GM19025 (cell line): ENCODE data around the gene ADARB1.

Source experiments
- ATAC-seq: cut with Tn5 transposase; IDR thresholded peaks from one replicate; pipeline ENCODE4 v1.9.1; 2021; ENCODE audit warnings: mild to moderate bottlenecking, low read depth, moderate library complexity; ENCODE audit not compliant: unreplicated experiment

The ADARB1 gene

DNA sequence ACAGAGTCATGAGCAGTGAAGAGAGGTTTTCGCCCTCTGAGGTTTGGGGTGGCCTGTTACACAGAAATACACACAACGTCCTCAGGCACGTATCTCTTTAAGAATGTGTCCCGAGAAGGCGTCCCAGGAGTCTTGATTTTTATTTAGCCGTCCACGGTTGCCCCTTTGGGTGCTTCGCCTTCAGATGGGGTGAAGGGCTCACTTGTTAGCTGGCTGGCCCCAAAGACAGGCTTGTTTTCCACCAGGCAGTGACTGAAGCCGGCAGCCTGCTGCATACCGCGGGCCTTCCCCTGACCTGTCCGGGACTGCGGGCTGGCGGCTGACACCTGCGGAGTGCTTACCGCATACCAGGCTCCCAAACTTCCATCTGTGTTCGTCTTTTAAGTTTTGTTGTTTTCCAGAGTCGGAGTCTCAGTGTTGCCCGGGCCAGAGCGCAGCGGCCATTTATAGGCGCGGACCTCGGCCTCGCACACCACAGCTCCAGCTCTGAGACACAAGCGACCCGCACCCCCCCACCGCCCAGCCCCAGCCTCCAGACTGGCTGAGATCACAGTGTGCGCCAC lies 1.6 kb upstream of the ADARB1 start:
- ATAC-seq: no peak

- no peak for ATAC-seq
Measured at GRCh38 chr21:45073301-45074047, 906 bp upstream of the ADARB1 start.

DNA sequence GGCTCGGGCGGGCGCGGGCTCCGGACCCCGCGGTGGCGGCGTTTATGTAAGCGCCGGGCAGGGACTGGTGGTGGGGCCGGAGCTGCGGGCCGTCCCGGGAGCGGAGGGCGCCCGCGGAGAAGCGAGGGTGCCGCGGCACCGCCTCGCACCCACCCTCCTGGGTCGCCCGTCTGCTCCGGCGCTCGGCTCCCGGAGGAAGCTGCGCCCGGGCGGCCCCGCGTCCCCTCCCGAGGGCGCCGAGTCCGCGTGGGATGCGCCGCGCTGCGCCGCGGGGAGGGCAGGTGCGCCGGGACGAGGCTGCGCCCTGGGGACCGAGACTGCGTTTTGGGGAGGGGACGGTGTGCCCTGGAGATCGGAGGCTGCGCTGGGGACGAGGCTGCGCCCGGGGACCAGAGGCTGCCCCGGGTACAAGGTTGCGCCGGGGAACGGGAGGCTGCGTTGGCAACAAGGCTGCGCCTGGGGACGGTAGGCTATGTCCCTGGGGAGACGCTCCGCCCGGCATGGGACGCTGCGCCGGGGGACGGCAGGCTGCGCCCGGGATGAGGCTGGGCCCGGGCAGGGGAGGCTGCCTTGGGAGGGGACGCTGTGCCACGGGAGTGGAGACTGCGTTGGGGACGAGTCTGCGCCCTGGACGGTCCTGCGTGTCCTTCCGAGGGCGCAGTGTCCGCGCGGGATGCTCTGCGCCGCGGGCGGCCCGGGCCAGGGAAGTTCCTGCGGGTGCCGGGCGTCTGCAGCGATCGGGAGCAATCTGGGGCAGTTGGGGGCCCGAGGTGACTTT lies 627 bp downstream of the ADARB1 start:
- peak; percentile 25 for ATAC-seq

DNA sequence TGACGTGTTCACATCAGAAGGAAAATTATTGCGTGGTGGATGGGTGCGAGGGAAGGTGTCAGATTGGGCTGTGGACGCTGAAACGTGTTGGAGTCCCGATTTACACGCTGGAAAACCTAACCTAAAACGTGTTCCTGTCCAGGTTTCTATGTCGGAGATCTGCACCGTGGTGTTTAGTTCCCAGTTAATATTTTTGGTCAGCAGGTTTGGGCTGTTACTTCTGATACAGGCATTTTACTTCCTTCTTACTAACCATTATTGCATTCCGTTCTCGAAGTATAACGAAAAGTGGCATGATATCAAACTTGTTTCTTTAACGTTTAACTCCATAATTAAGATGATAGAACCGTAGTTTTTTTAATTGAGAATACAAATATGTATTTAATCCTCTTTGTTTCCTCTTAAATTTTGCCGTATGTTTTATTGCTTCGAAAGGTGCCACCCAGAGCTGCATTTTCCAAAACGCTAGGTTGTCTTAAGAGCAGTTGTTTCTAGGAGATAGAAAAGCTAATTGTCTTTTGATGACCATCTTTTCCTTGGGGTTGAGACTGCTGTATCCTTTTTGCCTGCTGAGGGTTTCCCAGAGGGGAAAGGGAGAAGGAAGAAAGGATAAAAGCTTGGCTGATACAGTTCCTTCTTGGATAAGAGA lies 1.3 kb downstream of the ADARB1 start:
- ATAC-seq: no peak

DNA sequence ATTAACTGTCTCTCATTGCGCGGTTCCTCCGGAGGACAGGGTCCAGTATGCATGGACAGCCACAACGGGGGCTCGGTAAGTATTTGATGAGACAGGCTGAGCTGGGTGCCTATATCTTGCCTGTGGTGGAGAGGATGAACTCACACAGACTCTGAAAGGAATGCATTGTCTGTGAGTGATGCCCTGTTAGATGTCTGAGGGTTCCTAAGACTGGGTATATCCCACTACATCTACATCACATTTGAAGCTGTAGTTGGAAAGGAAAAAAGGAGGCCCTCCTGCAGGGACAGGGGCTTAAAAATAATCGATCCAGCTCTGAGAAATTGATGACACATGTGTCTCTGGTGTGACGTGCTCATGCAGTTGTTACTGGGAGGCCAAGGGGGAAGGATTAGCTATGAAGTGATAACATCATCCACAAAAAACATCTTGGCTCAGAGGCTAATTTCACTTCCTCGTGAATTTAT lies 1.9 kb downstream of the ADARB1 start:
- no peak for ATAC-seq

DNA sequence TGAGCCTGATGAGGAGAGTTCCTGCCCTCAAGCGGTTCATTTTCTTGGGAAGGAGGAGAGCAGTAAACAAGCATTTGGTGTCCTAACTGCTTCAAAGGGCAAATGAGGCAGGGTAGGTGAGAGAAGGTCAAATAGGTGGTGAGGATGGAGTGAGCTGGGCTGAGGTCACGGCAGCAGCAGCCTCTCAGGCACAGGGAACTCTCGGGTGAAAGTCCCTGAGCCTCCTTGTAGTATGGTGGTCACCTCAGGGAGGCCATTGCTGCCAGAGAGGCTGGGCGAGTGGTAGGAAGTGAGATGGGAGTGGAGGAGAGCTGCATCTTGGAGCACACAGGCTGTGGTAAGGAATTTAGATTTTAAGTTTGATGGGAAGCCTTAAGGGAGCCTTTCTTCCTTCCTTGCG lies 4.0 kb downstream of the ADARB1 start:
- no peak for ATAC-seq

DNA sequence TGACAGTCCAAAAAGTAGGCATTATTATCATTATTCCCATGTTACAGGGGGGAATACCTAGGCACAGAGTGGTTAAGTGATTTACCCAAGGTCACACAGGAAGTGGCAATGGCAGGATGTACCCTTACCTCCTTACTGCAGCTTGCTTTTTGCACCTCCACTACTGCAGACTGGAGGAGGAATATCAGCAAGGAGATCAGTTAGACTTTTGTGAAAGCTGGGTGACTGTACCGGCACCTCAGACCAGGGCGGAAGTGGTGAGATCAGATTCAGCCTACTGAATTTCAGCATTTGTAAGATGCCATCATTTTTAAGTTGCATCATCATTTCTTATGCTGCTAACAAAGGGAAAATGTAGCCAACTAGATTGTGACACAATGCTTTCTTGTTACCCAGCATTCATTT lies 4.5 kb downstream of the ADARB1 start:
- no peak for ATAC-seq

GRCh38 chr21:45079351-45079750 lies 5.0 kb downstream of the ADARB1 start:
- no peak for ATAC-seq

DNA sequence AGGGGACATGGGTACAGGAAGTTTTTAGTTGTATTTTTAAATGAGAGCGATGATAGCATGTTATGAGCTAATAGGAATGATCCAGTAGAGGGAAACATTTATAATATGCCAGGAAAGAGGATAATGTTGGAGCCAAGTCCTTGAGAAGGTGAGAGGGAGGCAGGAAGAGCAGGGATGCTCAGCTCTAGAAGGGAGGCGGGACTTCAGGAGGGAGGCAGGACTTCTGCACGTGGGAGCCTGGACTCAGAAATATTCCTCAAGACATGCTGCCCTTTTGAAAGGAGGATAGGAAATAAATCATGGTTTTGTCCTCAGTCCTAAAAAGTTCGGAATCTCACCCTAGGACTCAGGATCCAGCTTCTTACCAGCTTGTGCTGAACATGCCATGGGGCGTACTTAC lies 5.9 kb downstream of the ADARB1 start:
- ATAC-seq: no peak

DNA sequence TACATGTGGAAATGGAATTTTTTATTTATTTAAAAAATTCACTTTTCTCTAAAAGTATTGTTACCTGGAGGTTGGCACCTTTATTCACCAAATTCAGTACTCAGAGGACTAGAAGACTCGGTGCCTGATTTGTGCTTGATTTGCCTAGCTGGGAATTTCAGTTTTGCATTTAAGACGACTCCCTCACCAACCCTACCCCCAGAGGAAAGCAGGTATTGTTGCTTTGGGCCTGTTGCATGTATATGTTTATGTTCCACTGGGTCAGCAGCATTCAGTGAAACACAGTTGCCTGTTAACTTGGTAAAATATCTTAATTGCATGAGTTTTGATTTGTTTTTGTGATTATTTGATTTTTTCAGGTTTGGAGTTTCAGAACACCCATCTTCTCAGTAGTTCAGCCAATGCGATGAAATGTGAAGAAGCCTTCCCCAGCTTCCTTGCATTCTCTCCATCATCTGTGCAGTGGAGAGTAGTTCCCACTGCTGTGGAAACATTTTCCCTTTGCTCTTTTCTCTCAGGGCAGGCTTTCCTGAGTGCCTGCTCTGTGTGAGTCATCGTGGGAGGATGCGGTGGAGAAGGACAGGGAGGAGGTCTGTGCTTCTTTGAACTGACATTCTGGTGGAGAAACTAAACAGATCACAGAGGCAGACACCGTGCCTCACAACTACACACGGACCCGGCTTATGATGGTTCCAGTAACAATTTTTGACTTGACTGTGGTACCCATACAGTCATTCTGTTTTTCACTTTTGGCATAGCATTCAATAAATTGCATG lies 6.4 kb downstream of the ADARB1 start:
- ATAC-seq: no peak

DNA sequence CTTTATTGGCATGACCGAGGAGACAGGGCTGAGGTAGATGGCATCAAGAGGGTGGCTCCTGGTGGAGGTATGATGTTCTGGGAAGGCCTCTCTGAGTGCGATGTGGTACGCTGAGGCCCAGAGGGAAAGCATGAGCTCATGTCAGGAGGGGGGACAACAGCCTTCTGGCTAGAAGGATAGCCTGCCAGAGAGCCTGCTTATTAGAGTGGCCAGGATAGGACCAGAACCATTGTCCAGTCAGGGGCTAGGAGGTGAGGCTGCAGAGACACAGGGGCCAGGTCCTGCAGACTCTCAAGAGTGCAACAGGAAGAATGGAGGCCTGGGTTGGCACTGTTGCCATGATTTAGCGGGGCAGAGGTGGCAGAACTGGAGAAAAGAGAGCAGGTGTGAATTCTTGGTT lies 7.3 kb downstream of the ADARB1 start:
- ATAC-seq: no peak

- ATAC-seq: no peak
Measured at GRCh38 chr21:45082736-45083135, 8.4 kb downstream of the ADARB1 start.

DNA sequence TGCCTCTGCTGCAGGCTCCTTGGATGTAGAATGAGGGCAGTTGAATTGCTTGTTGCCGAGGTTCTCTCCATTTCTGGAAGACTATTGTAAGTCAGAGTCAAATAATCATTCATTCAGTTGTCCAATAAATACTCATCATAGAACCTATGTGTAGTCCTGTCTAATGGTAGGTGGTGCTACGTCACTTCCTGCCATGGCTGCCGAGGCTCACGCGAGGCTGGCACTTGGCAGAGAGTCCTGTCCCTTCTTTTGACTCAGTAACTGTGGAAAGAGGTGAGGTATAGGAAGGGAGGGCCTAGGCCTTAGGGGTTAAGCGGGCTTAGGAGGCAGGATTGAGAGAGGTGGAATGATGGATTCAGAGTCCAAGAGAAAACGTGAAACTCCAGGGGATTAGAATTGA lies 9.7 kb downstream of the ADARB1 start:
- ATAC-seq: no peak

- ATAC-seq: no peak
Measured at GRCh38 chr21:45084881-45085536, 10.6 kb downstream of the ADARB1 start.

GRCh38 chr21:45085700-45086099 lies 11.3 kb downstream of the ADARB1 start:
- no peak for ATAC-seq

DNA sequence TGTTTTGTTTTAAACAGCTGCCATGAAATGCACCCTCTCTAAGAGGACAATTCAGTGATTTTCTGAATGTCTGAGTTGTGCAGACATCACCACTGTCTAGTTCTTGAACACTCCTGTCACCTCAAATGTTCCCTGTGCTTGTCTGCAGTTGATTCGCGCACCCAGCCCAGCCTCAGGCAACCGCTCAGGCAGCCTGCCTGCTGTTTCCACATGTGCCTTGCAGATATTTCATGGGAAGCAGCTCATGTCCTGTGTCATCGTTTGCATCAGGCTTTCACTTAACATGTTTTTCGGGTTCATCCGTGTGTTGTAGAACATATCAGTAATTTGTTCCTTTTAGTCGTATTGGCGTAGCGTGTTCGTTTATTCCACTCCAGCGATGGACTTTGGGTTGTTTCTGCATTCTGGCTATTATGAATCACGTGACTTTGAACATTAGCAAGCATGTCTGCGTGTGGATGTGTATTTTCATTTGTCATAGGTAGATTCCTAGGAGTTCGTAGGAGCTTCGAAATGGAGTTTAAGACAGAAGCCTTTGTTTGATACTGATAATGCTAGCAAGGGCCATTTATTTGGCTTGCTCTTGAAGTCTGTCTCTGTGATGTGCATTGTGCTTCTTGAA lies 12.1 kb downstream of the ADARB1 start:
- no peak for ATAC-seq

DNA sequence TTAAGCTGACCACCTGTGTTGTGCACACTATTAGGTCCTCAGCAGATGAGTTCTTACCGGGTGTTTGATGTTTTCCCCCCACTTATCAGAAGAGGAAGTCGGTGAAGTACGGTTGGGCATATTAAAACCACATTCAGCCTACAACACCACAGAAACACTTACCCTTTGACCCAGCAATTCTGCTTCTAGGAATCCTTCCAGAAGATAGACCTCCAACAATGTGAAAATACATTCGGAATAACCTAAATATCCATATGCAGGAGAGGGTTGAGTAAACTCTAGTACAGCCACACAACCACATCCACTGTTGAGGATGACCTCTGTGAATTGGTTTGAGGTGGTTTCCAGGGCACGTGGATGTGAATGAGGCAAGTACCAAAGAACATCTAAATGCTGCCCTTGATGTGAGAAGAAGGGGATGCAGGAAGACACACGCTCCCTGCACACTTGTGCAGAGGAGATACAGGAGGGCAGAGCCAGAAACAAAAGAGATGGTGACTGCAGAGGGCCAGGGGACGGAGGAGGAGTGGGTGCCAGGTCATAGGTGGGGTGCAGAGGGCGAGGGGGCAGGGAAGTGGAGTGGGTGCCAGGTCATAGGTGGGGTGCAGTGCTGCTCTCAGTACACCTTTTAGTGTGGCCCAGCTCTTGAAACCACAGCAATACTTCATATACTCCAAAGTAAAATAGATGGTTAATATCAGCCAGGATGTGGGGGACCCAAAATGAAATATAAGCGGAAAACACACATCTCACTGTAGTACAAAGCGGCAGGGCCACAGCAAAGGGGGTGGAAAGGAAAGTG lies 12.8 kb downstream of the ADARB1 start:
- no peak for ATAC-seq

- ATAC-seq: no peak
Measured at GRCh38 chr21:45088116-45088515, 13.7 kb downstream of the ADARB1 start.

DNA sequence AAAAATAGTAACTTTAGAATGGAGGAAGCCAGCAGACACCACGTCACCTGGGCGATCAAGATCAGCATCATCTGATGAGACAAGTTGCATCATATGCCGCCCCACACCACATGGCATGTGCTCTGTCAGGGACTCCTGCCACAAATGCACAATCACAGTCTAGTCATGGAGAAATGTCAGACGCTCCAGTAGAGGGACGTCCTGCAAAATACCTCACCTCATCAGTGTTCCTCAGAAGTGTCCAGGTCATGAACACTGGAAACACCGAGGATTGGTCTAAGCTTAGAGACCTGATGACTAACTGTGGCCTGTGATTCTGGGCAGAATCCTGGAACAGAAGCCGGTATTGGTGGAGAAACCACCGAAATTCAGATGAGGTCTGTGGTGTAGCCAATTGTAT lies 14.3 kb downstream of the ADARB1 start:
- no peak for ATAC-seq
